Activated T-helper 1 cell treated with anti-CD3 and anti-CD28 coated beads, Interleukin-12 subunit alpha, Interleukin-12 subunit beta, Interleukin-2, Interleukin-4 antibody, amounts not matched to agents 30 ng/mL and 10 ng/mL and 1 ng/mL, durations not matched to agents 14 hours and 24 hours and 36 hours (primary cell): ENCODE measurements around the gene ATRNL1. TPM values are rescaled to one million over a fixed set of nuclear protein-coding genes. Genes with fewer than 3 reads are reported as not detected.
"Not testable (repeated sequence)": the region's sequence is repeated elsewhere in the genome, so short reads cannot be mapped to it uniquely, and the experiment has no call there.

Source experiments
- DNase-seq: peaks from one replicate; pipeline ENCODE4 v3.0.0; 2021; ENCODE audit warnings: low spot score
- H3K27ac Mint-ChIP-seq: one replicate; pipeline ENCODE4 v1.8.0; 2021; ENCODE audit warnings: mild to moderate bottlenecking, mixed read lengths
- H3K27me3 Mint-ChIP-seq: one replicate; pipeline ENCODE4 v1.8.0; 2022; ENCODE audit warnings: mild to moderate bottlenecking, moderate library complexity, mixed read lengths; ENCODE audit not compliant: insufficient read depth
- H3K36me3 Mint-ChIP-seq: one replicate; pipeline ENCODE4 v1.8.0; 2021; ENCODE audit warnings: low read depth, mixed read lengths
- H3K4me1 Mint-ChIP-seq: one replicate; pipeline ENCODE4 v1.8.0; 2021; ENCODE audit warnings: low read depth, mixed read lengths
- H3K4me3 Mint-ChIP-seq: one replicate; pipeline ENCODE4 v1.8.0; 2021; ENCODE audit warnings: mild to moderate bottlenecking, moderate library complexity, mixed read lengths
- H3K9me3 Mint-ChIP-seq: one replicate; pipeline ENCODE4 v1.8.0; 2021; ENCODE audit warnings: mixed read lengths
- intact Hi-C: fragments of 100-400 bp; cut with micrococcal nuclease; formaldehyde crosslinking; loops from one replicate; pipeline ENCODE4 v1.15.1; 2024
- total RNA-seq: library from RNA; stranded (reverse); gene quantifications from 2 replicates; pipeline ENCODE4 v1.2.3, GENCODE V29; 2022

The ATRNL1 gene
- total RNA-seq, 1 donor from 2014 or later = not detected

- no peaks in the 10 kb centered on the region for H3K9me3 Mint-ChIP-seq
- H3K36me3 Mint-ChIP-seq = no peaks in the 10 kb centered on the region
- no peaks in the 10 kb centered on the region for H3K4me1 Mint-ChIP-seq
- no peak overlapping the region for H3K4me3 Mint-ChIP-seq
- H3K27me3 Mint-ChIP-seq = no peaks in the 10 kb centered on the region
- intact Hi-C loops = no loop called here
- DNase-seq = no peak
- no peak overlapping the region for H3K27ac Mint-ChIP-seq
These were observed 206.9 kb downstream of the ATRNL1 start for GRCh38 chr10:115300080-115300479.

GRCh38 chr10:115319669-115320068 lies 226.5 kb downstream of the ATRNL1 start:
- H3K27me3 Mint-ChIP-seq, H3K9me3 Mint-ChIP-seq, DNase-seq, intact Hi-C loops, H3K36me3 Mint-ChIP-seq, H3K4me3 Mint-ChIP-seq, H3K27ac Mint-ChIP-seq, H3K4me1 Mint-ChIP-seq: not testable (repeated sequence)

DNA sequence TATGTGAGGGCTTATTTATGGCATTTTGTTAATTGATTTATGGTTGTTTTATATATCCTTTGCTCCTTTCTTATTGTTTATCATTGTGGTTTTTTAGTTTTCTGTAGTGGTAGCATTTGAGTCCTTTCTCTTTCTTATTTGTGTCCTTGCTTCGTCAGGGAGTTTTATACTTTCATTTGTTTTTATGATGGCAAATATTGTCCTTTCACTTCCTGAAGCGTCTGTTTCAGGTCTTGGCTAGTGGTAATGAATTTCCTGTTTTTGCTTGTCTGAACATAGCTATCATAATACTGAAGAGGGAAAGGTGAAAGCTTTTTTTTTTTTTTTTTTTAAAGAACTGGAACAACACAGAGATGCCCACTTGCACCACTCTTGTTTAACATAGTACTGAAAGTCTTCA lies 228.2 kb downstream of the ATRNL1 start:
- H3K4me3 Mint-ChIP-seq = no peak overlapping the region
- peaks cover 6% of the 10 kb centered on the region for H3K9me3 Mint-ChIP-seq
- no peaks in the 10 kb centered on the region for H3K4me1 Mint-ChIP-seq
- no peak overlapping the region for H3K27ac Mint-ChIP-seq
- H3K27me3 Mint-ChIP-seq = no peaks in the 10 kb centered on the region
- no peaks in the 10 kb centered on the region for H3K36me3 Mint-ChIP-seq
- intact Hi-C loops = no loop called here
- no peak for DNase-seq

DNA sequence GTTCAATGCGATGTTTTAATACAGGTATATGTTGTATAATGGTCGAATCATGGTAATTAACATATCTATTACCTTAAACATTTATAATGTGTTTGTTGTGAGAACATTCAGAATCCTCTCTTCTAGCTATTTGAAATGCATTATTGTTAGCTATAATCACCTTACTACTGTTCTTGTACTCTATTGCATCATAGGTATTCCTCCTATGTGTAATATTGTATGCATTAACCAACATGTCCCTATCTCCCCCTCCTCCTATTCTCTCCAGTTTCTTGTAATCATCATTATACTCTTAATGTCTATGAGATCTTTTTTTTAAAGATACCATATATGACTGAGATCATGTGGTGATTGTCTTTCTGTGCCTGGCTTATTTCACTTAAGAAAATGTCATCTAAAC lies 235.2 kb downstream of the ATRNL1 start:
- H3K4me3 Mint-ChIP-seq = no peak overlapping the region
- no peaks in the 10 kb centered on the region for H3K36me3 Mint-ChIP-seq
- DNase-seq = no peak
- H3K27me3 Mint-ChIP-seq = no peaks in the 10 kb centered on the region
- intact Hi-C loops = no loop called here
- no peak overlapping the region for H3K27ac Mint-ChIP-seq
- H3K9me3 Mint-ChIP-seq = peaks cover 4% of the 10 kb centered on the region
- H3K4me1 Mint-ChIP-seq = no peaks in the 10 kb centered on the region

- peaks cover 4% of the 10 kb centered on the region for H3K9me3 Mint-ChIP-seq
- intact Hi-C loops = no loop called here
- no peak overlapping the region for H3K27ac Mint-ChIP-seq
- H3K27me3 Mint-ChIP-seq = no peaks in the 10 kb centered on the region
- no peak overlapping the region for H3K4me3 Mint-ChIP-seq
- H3K36me3 Mint-ChIP-seq = no peaks in the 10 kb centered on the region
- no peaks in the 10 kb centered on the region for H3K4me1 Mint-ChIP-seq
- no peak for DNase-seq
These were observed 242.2 kb downstream of the ATRNL1 start for GRCh38 chr10:115335366-115335765.

DNA sequence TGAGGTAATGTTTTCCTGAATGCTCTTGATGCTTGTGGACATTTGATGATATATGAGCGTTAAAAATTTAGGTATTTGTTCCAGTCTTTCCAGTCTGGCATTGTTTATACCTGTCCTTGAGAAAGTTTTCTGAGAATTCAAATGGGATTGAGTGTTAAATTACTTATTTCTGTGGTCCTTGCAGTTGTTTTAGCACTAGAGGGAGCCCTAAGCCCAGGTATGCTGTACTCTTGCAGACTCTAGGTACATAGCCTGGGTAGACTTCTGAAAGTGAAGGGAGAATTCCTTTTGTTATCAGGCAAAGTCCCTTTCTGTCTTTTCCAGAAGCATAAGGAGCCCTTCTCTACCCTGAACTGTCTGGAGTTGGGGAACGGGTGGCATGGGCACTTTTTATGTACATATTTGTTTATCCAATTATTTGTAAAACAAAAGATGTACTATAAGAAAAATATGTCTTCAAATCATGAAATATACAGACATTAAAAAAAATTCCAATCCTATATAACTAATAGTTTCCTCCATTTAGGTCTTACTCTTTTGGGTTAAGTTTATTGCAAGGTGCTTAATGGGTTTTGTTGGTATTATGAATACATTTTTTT lies 262.1 kb downstream of the ATRNL1 start:
- no peak overlapping the region for H3K4me3 Mint-ChIP-seq
- intact Hi-C loops = no loop called here
- no peak overlapping the region for H3K27ac Mint-ChIP-seq
- DNase-seq = no peak
- H3K27me3 Mint-ChIP-seq = no peaks in the 10 kb centered on the region
- H3K36me3 Mint-ChIP-seq = no peaks in the 10 kb centered on the region
- H3K4me1 Mint-ChIP-seq = no peaks in the 10 kb centered on the region
- no peaks in the 10 kb centered on the region for H3K9me3 Mint-ChIP-seq

DNA sequence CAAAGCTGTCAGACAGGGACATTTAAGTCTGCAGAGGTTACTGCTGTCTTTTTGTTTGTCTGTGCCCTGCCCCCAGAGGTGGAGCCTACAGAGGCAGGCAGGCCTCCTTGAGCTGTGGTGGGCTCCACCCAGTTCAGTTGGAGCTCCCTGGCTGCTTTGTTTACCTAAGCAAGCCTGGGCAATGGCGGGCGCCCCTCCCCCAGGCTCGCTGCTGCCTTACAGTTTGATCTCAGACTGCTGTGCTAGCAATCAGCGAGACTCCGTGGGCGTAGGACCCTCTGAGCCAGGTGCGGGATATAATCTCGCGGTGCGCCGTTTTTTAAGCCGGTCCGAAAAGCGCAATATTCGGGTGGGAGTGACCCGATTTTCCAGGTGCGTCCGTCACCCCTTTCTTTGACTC lies 274.8 kb downstream of the ATRNL1 start:
- H3K4me3 Mint-ChIP-seq, intact Hi-C loops, H3K27me3 Mint-ChIP-seq, H3K36me3 Mint-ChIP-seq, H3K27ac Mint-ChIP-seq, DNase-seq, H3K4me1 Mint-ChIP-seq: not testable (repeated sequence)
- peaks cover 18% of the 10 kb centered on the region for H3K9me3 Mint-ChIP-seq

- intact Hi-C loops = no loop called here
- Mint-ChIP-seq H3K27ac (no peak overlapping the region), H3K9me3 (no peaks in the 10 kb centered on the region), H3K4me1 (no peaks in the 10 kb centered on the region), H3K27me3 (no peaks in the 10 kb centered on the region), H3K36me3 (no peaks in the 10 kb centered on the region), H3K4me3 (no peak overlapping the region)
- DNase-seq = no peak
These were observed 285.9 kb downstream of the ATRNL1 start for GRCh38 chr10:115379064-115379463.

DNA sequence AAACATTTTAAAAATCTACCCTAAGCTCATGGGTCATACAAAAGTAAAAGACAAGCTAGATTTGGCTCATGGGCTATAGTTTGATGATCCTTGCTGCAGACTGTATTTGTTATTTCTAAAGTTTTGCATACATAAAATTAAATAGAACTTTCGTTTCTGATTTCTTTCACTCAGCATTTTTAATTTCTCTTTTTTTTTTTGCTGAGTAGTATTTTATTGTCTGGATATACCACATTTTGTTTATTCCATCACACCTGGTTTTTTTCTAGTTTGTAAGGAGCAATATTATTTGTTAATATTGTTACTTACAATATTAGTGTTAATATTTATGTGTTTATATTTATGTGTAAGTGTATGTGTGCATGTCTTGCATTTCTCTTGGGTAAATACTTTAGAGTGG lies 291.5 kb downstream of the ATRNL1 start:
- H3K27ac Mint-ChIP-seq = no peak overlapping the region

DNA sequence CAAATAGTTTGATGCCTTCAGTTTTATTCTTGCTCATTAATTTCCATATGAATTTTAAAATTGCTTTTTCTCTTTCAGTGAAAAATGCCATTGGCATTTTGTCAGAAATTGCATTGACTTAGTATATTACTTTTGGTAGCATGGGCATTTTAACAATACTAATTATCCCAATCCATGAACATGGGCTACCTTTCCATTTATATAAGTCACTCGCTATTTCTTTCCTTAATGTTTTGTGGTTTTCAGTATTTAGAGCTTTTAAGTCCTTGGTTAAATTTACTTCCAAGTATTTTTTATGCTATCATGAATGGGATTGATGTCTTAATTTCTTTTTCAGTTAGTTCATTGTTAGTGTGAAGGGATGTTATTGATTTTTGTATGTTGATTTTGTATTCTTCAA lies 297.4 kb downstream of the ATRNL1 start:
- no peak for DNase-seq
- H3K36me3 Mint-ChIP-seq = no peaks in the 10 kb centered on the region
- no peaks in the 10 kb centered on the region for H3K27me3 Mint-ChIP-seq
- no peaks in the 10 kb centered on the region for H3K9me3 Mint-ChIP-seq
- no peak overlapping the region for H3K4me3 Mint-ChIP-seq
- intact Hi-C loops = no loop called here
- H3K27ac Mint-ChIP-seq = no peak overlapping the region
- no peaks in the 10 kb centered on the region for H3K4me1 Mint-ChIP-seq

More for the DNA sequence above, 291.5 kb downstream of the ATRNL1 start:
- H3K27me3 Mint-ChIP-seq = no peaks in the 10 kb centered on the region
- intact Hi-C loops = no loop called here
- no peaks in the 10 kb centered on the region for H3K4me1 Mint-ChIP-seq
- H3K36me3 Mint-ChIP-seq = no peaks in the 10 kb centered on the region
- H3K9me3 Mint-ChIP-seq = no peaks in the 10 kb centered on the region
- no peak overlapping the region for H3K4me3 Mint-ChIP-seq
- DNase-seq = no peak

GRCh38 chr10:115398026-115398425 lies 304.9 kb downstream of the ATRNL1 start:
- Mint-ChIP-seq H3K27ac (no peak overlapping the region), H3K36me3 (no peaks in the 10 kb centered on the region), H3K4me1 (no peaks in the 10 kb centered on the region), H3K27me3 (no peaks in the 10 kb centered on the region), H3K4me3 (no peak overlapping the region), H3K9me3 (no peaks in the 10 kb centered on the region)
- intact Hi-C loops = no loop called here
- DNase-seq = no peak

- no peak overlapping the region for H3K27ac Mint-ChIP-seq
These were observed 309.5 kb downstream of the ATRNL1 start for GRCh38 chr10:115402699-115403098.

GRCh38 chr10:115405838-115406237 lies 312.7 kb downstream of the ATRNL1 start:
- H3K4me3 Mint-ChIP-seq, H3K9me3 Mint-ChIP-seq, H3K4me1 Mint-ChIP-seq, H3K27ac Mint-ChIP-seq, DNase-seq, H3K27me3 Mint-ChIP-seq, H3K36me3 Mint-ChIP-seq, intact Hi-C loops: not testable (repeated sequence)

More at GRCh38 chr10:115402699-115403098, 309.5 kb downstream of the ATRNL1 start:
- no peaks in the 10 kb centered on the region for H3K4me1 Mint-ChIP-seq
- no peaks in the 10 kb centered on the region for H3K9me3 Mint-ChIP-seq
- DNase-seq = no peak
- intact Hi-C loops = no loop called here
- H3K27me3 Mint-ChIP-seq = no peaks in the 10 kb centered on the region
- H3K36me3 Mint-ChIP-seq = no peaks in the 10 kb centered on the region
- H3K4me3 Mint-ChIP-seq = no peak overlapping the region

DNA sequence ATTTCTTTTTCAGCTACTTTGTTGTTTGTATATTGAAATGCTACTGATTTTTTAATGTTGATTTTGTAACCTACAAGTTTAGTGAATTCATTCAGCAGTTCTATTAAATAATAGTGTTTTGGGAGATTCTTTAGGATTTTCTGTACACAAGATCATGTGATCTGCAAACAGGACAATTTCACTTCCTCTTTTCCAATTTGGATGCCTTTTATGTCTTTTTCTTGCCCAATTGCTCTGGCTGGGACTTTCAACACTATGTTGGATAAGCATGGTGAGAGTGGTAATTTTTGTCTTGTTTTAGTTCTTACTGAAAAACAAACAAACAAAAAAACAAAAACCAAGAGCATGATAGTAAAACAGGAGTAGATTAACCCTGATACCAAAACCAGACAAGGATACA lies 316.2 kb downstream of the ATRNL1 start:
- Mint-ChIP-seq H3K4me3 (no peak overlapping the region), H3K36me3 (no peaks in the 10 kb centered on the region), H3K27ac (no peak overlapping the region), H3K27me3 (no peaks in the 10 kb centered on the region), H3K4me1 (no peaks in the 10 kb centered on the region), H3K9me3 (no peaks in the 10 kb centered on the region)
- no peak for DNase-seq
- intact Hi-C loops = no loop called here
